GM12874 (cell line): ENCODE results near the gene KCNAB1.

Source experiments
- TF ChIP-seq, protein P1 (sequence below): IDR thresholded peaks from 2 replicates; pipeline ENCODE4 v1.5.1; 2011; ENCODE audit warnings: low read depth, mild to moderate bottlenecking, control low read depth, low read length, moderate library complexity; ENCODE audit not compliant: insufficient read depth

Gene KCNAB1

DNA sequence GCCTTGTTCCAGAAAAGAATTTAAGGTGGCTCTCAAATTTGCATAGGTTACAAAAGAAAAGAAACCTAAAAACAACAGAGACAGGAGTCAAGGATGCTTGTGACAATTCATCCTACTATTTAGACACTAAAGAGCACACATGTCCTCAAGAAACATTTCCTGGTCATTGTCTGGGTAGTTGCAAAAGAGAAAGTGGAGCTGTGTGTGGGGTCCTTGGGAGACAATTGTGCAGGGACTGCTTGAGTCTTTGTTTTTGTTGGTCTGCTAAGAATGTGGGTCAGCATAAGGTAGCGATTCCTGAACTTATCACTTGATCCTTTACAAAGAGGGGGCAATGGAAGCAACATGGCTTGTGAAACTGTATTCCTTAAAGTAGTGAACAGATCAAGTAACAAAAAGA is 185.3 kb downstream of the KCNAB1 start:
- TF ChIP-seq, protein P1, sequence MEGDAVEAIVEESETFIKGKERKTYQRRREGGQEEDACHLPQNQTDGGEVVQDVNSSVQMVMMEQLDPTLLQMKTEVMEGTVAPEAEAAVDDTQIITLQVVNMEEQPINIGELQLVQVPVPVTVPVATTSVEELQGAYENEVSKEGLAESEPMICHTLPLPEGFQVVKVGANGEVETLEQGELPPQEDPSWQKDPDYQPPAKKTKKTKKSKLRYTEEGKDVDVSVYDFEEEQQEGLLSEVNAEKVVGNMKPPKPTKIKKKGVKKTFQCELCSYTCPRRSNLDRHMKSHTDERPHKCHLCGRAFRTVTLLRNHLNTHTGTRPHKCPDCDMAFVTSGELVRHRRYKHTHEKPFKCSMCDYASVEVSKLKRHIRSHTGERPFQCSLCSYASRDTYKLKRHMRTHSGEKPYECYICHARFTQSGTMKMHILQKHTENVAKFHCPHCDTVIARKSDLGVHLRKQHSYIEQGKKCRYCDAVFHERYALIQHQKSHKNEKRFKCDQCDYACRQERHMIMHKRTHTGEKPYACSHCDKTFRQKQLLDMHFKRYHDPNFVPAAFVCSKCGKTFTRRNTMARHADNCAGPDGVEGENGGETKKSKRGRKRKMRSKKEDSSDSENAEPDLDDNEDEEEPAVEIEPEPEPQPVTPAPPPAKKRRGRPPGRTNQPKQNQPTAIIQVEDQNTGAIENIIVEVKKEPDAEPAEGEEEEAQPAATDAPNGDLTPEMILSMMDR: no peak

DNA sequence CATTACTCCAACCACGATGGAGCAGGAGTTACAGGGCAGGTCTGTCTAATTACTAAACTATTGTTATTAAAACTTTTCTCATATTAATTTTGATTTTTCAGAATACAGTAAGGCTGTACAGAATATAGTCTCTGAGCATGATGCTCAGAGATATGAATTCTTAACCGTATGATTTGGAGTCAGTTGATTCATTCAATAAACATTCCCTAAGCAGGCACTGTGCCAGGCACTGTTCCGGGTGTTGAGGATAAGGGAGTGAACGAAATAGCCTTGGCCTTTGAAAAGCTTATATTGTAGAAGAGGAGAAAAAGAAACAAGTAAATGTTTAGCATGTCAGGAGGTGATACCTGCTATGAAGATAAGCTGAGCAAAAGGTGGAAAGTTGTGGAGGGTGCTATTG is 187.3 kb downstream of the KCNAB1 start:
- TF ChIP-seq, protein P1: no peak

- TF ChIP-seq, protein P1: no peak
Measured at GRCh38 chr3:156311431-156311830, 191.1 kb downstream of the KCNAB1 start.

DNA sequence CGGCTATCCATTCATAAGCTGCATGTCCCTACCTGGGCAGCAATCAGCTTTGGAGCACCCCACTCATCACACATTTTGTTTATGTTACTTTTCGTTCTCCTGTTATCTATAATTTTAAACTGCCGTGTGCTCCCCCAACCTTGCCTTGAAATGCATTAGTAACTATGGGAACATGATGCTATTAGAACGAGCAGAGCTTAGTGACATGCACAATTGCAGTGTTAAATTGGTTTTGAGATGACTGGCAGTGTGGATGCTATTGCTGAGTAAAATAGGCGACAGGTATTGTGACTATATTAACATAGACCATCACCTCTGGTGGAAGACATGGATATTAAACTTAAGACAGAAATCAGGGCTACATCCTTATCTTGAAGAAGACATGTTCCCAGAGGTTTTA is 191.6 kb downstream of the KCNAB1 start:
- TF ChIP-seq, protein P1: no peak

DNA sequence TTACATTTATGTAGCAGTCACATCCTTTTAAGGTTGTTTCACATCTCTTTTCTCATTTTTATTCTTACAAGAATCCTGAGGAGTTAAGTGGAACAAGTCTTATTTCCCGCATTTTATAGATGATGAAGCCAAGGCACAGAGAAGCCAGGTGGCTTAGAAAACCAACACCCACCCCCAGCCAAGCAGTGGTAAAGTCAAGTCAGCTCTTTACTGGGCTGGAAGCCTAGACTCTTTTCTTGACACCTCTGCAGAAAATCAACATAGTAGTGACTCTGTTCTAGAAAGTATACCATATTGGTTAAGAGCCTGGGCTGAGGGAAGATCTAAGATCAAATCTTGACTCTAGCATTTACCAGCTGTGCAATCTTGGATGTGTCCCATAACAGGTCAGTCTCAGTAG is 195.7 kb downstream of the KCNAB1 start:
- TF ChIP-seq, protein P1: no peak

- TF ChIP-seq, protein P1: no peak
Measured at GRCh38 chr3:156317462-156318074, 197.2 kb downstream of the KCNAB1 start.

GRCh38 chr3:156321945-156322344 is 201.6 kb downstream of the KCNAB1 start:
- TF ChIP-seq, protein P1: no peak
